HG03064 (cell line): ENCODE data around the gene ZBTB48.
"Not testable (repeated sequence)": the region's sequence is repeated elsewhere in the genome, so short reads cannot be mapped to it uniquely, and the experiment has no call there.

Experiments used
- ATAC-seq: cut with Tn5 transposase; IDR thresholded peaks from one replicate; pipeline ENCODE4 v1.9.1; 2021; ENCODE audit warnings: low read depth; ENCODE audit not compliant: unreplicated experiment

The ZBTB48 gene

DNA sequence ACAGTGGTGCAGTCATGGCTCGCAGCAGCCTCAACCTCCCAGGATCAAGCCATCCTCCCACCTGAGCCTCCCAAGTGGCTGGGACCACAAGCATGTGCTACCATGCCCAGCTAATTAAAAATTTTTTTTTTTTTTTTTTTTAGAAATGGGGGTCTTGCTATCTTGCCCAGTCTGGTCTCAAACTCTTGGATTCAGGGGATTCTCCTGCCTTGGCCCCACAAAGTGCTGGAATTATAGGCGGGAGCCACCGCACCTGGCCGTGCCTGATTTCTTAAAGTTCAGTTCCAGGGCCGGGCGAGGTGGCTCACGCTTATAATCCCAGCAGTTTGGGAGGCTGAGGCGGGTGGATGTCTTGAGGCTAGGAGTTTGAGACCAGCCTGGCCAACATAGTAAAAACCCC, 51.3 kb downstream of the ZBTB48 start:
- ATAC-seq, result no peak

DNA sequence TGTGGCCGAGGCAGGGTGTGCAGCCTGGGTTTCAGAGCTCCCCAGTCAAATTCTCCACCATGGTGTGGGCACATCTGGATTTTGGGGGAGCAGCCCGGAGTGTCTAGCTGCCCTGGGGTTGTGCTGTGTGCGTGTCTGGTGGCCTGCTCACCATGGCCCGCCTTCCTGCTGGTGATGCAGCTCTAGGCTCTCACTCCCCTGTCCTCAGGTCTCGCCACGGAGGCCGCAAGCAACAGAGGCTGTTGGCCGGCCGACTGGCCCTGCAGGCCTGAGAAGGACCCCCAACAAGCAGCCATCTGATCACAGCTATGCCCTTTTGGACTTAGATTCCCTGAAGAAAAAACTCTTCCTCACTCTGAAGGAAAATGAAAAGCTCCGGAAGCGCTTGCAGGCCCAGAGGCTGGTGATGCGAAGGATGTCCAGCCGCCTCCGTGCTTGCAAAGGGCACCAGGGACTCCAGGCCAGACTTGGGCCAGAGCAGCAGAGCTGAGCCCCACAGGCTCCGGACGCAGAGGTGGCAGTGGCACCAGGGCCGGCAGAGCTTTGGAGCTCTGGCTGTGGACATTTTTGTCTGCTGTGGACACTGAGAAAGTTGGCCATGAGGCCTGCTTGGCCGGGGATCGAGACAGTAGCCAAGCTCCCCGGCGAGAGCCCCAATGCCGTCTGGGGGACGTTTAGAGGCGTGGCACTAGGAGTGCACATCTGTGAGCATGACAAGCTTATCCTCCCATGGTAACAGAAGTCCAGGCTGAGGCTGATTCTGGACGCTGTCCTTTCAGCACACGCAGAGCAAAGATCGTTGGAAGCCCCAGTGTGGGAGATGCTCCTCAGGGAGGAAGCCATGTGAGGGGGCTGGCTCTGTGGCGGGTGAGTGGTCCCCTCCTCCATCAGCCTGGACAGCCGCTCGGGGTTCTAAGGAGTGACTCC, 53.1 kb downstream of the ZBTB48 start:
- ATAC-seq, result no peak

- no peak for ATAC-seq
These were observed 54.7 kb downstream of the ZBTB48 start for GRCh38 chr1:6634371-6635052.

DNA sequence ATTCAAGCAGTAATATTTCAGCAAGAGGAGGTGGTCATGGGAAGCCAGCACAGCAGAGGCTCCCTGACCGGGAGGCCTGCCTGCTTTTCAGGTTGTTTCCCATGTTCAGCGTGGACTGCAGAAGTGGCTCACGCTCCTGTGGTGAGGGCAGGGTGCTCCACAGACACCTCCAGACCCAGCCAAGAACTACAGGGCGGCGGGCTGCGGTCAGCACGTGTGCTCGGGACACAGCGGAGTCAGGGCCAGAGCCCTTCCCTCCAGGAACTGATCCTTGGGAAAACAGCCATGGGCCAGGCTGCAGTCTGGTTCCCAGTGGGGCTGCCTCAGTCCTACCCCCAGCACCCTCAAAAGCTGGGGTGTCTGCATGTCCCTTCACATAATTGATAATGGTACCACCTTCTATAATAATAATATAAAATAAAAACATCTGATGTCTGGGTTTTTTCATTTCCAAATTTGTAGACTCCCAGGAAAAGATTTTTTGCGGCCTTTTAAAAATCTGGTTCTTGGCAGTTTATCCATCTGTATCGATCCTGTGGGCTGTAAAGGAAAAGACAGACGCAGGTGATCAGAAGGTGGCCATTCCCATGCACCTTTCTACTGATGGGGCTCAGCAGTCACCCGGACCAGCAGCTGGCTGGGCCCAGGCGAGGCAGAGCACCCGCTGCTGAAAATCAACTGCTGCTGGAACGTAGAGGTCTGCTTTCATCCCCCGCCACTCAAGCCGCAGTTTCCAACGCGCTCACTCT, 55.5 kb downstream of the ZBTB48 start:
- ATAC-seq, result no peak

- ATAC-seq, result no peak
These were observed 56.3 kb downstream of the ZBTB48 start for GRCh38 chr1:6635910-6636760.

DNA sequence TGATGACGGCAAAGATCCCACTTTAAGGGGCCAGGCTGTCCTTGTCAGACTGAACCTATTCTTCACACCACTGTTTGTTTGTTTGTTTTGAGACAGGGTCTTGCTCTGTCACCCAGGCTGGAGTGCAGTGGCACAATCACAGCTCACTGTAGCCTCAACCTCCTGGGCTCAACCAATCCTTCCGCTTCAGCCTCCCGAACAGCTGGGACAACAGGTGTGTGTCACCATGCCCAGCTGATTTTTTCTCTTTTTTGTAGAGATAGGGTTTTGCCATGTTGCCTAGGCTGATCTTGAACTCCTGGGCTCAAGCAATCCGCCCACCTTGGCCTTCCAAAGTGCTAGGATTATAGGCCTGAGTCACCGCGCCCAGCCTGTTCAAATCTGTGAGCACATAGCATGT, 57.0 kb downstream of the ZBTB48 start:
- not testable (repeated sequence) for ATAC-seq

DNA sequence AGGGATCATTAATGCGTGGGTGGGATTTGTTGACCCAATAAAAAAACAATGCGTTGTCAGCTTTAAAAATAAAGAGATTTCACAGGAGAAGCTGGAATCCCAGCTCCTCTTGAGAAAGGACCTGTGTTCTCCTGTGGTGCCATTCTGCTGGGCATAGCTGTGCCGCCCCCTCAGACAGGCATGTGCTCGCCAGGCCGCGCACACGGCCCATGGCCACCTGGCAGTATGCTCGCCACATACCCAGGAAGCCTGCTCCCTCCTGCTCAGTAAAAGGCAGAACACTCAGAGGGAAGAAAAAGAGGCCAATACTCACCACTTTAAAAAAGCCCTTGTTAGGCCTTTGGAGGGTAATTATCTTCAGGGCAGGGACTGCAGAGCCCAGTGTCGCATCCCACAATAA, 58.0 kb downstream of the ZBTB48 start:
- ATAC-seq, result no peak

GRCh38 chr1:6638226-6638625, 58.4 kb downstream of the ZBTB48 start:
- ATAC-seq, result no peak
